Endodermal cell (in vitro differentiated cells): ENCODE measurements around the gene ZFYVE19. TPM values are rescaled to one million over a fixed set of nuclear protein-coding genes. Genes with fewer than 3 reads are reported as not detected.

Experiments
- DNase-seq: peaks from one replicate; pipeline ENCODE4 v3.0.0-alpha.2; 2017
- H3K27ac ChIP-seq: 2 replicates; pipeline ENCODE4 v1.5.1; 2013; ENCODE audit warnings: mild to moderate bottlenecking, low read depth, low read length, moderate library complexity
- H3K27me3 ChIP-seq: 2 replicates; pipeline ENCODE4 v1.6.1; 2013; ENCODE audit warnings: mild to moderate bottlenecking, low read length, moderate library complexity; ENCODE audit not compliant: insufficient read depth, control insufficient read depth, poor library complexity, severe bottlenecking
- H3K36me3 ChIP-seq: 2 replicates; pipeline ENCODE4 v1.7.0; 2013; ENCODE audit warnings: mild to moderate bottlenecking, low read length, moderate library complexity; ENCODE audit not compliant: control insufficient read depth, insufficient read depth
- H3K4me1 ChIP-seq: one replicate; pipeline ENCODE4 v1.7.0; 2013; ENCODE audit warnings: low read length; ENCODE audit not compliant: control insufficient read depth, insufficient read depth
- H3K4me3 ChIP-seq: 2 replicates; pipeline ENCODE4 v1.5.1; 2013; ENCODE audit warnings: mild to moderate bottlenecking, low read length, moderate library complexity
- H3K9ac ChIP-seq: 2 replicates; pipeline ENCODE4 v1.6.1; 2013; ENCODE audit warnings: mild to moderate bottlenecking, low read length, moderate library complexity; ENCODE audit not compliant: poor library complexity, severe bottlenecking; ENCODE audit errors: extremely low read depth
- H3K9me3 ChIP-seq: 2 replicates; pipeline ENCODE4 v1.6.1; 2013; ENCODE audit warnings: mild to moderate bottlenecking, low read length, moderate library complexity; ENCODE audit not compliant: control insufficient read depth
- H3K27ac Mint-ChIP-seq: 2 replicates; pipeline ENCODE4 v1.8.0; 2020; ENCODE audit warnings: mixed read lengths
- H3K27me3 Mint-ChIP-seq: 2 replicates; pipeline ENCODE4 v1.8.0; 2021; ENCODE audit warnings: mild to moderate bottlenecking, mixed read lengths; ENCODE audit not compliant: insufficient read depth
- H3K36me3 Mint-ChIP-seq: 2 replicates; pipeline ENCODE4 v1.8.0; 2020; ENCODE audit warnings: low read depth, mixed read lengths
- H3K4me1 Mint-ChIP-seq: 2 replicates; pipeline ENCODE4 v1.8.0; 2020; ENCODE audit warnings: mixed read lengths
- H3K4me3 Mint-ChIP-seq: 2 replicates; pipeline ENCODE4 v1.8.0; 2020; ENCODE audit warnings: mild to moderate bottlenecking, moderate library complexity, mixed read lengths
- H3K9me3 Mint-ChIP-seq: 2 replicates; pipeline ENCODE4 v1.8.0; 2020; ENCODE audit warnings: mild to moderate bottlenecking, mixed read lengths
- WGBS, 2 experiments: methylation state at CpG; one replicate each; pipeline versions ENCODE4 v1.1.5 to v1.1.7; 2013; ENCODE audit warnings: missing lambda C conversion rate in 2 of 2, mixed read lengths in 1 of 2; ENCODE audit not compliant: insufficient coverage in 1 of 2, insufficient read length in 1 of 2; 5-methylcytosine and 5-hydroxymethylcytosine counted together
- total RNA-seq, 2 donors: library from RNA; stranded (reverse); fragmentation: NEBNext Ultra II Directional in 1 of 2; extraction: Animal tissue kit (Norgen Biotek cat#: 25700) in 1 of 2; gene quantifications; 2 replicates in 1 of 2; 3 replicates in 1 of 2; pipeline ENCODE4 v1.2.1, GENCODE V29; 2021
- TF ChIP-seq, protein P1 (sequence below): fragments of 200-600 bp; sonication (generic); conservative IDR thresholded peaks from 2 replicates; pipeline ENCODE4 v1.5.0; 2021; ENCODE audit warnings: antibody characterized with exemption, mild to moderate bottlenecking

ZFYVE19 gene
- total RNA-seq, 2 donors from 2014 or later, result 15.6 to 15.9 TPM

DNA sequence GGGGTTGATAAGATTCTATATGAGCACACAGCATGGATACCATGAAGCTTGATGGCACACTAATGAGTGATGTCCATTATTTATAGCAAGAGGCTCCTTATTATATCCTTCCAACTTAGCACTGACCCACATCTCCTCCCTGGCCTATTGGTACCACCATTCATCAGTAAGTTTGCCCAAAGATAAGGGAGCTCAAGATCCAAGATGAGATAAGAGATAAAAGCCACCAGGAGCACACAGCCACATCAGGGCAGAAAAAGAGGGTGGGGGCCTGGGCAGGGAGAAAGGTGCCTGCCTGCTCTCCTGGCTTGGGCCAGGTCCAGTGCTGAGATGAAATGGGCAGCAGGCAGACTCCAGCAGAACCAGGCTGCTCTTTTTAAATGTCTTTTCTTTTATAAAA lies 26.0 kb downstream of the ZFYVE19 start:
- TF ChIP-seq, protein P1, sequence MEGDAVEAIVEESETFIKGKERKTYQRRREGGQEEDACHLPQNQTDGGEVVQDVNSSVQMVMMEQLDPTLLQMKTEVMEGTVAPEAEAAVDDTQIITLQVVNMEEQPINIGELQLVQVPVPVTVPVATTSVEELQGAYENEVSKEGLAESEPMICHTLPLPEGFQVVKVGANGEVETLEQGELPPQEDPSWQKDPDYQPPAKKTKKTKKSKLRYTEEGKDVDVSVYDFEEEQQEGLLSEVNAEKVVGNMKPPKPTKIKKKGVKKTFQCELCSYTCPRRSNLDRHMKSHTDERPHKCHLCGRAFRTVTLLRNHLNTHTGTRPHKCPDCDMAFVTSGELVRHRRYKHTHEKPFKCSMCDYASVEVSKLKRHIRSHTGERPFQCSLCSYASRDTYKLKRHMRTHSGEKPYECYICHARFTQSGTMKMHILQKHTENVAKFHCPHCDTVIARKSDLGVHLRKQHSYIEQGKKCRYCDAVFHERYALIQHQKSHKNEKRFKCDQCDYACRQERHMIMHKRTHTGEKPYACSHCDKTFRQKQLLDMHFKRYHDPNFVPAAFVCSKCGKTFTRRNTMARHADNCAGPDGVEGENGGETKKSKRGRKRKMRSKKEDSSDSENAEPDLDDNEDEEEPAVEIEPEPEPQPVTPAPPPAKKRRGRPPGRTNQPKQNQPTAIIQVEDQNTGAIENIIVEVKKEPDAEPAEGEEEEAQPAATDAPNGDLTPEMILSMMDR, result no peak
- peaks cover 4% of the 10 kb centered on the region for H3K36me3 Mint-ChIP-seq
- Histone ChIP-seq H3K4me1 (no peaks in the 10 kb centered on the region), H3K9ac (no peak overlapping the region), H3K4me3 (no peak overlapping the region), H3K27me3 (no peaks in the 10 kb centered on the region), H3K9me3 (no peaks in the 10 kb centered on the region), H3K36me3 (no peaks in the 10 kb centered on the region), H3K27ac (no peak overlapping the region)
- H3K4me1 Mint-ChIP-seq, result peaks cover 5% of the 10 kb centered on the region
- H3K4me3 Mint-ChIP-seq, result no peak overlapping the region
- no peaks in the 10 kb centered on the region for H3K9me3 Mint-ChIP-seq
- no peak overlapping the region for H3K27ac Mint-ChIP-seq
- H3K27me3 Mint-ChIP-seq, result no peaks in the 10 kb centered on the region
- DNase-seq, result no peak

DNA sequence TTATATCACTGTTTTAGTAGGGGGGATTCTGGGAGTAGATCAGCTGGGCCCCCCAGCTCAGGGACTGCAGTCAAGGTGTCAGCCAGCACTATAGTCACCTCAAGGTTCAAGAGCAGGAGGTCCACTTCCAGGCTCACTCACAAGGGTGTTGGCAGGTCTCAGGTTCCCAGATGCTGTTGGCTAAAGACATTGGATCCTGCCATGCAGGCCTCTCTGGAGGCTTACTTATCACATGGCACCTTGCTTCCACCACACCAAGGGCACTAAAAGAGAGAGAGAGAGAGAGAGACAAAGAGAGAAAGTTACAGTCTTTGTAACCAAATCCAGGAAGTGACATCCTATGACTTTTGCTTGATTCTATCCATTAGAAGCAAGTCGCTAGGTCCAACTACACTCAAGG lies 29.1 kb downstream of the ZFYVE19 start:
- H3K27ac ChIP-seq, result no peak overlapping the region
- H3K9me3 ChIP-seq, result no peaks in the 10 kb centered on the region
- peaks cover 4% of the 10 kb centered on the region for H3K4me1 Mint-ChIP-seq
- TF ChIP-seq, protein P1, result no peak
- H3K9me3 Mint-ChIP-seq, result no peaks in the 10 kb centered on the region
- H3K36me3 Mint-ChIP-seq, result peaks cover 7% of the 10 kb centered on the region
- H3K27me3 Mint-ChIP-seq, result no peaks in the 10 kb centered on the region
- no peak overlapping the region for H3K4me3 Mint-ChIP-seq
- H3K36me3 ChIP-seq, result no peaks in the 10 kb centered on the region
- no peak overlapping the region for H3K9ac ChIP-seq
- no peak overlapping the region for H3K27ac Mint-ChIP-seq
- H3K27me3 ChIP-seq, result no peaks in the 10 kb centered on the region
- WGBS, 2 experiments, result 91 to 100% methylated on average over 1 of the region's 1 CpG
- no peak for DNase-seq
- no peak overlapping the region for H3K4me3 ChIP-seq
- H3K4me1 ChIP-seq, result no peaks in the 10 kb centered on the region

DNA sequence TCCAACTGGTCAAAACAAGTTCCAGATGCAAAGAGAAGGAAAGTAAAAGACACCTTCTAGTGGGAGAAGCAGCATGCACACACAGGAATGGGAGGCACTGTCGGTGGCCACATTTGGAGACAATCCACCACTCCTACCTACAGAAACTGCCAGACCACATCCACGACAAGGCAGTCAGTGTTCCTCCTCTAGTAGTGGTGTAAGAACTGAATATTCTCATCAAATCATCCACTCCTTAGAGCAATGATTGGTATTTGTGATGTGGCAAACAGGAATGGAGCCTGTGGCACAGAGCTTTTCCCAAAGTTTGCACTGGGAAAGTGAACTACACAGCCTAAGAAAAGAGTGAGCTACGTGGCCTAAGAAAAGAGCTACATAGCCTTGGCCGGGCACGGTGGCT lies 31.9 kb downstream of the ZFYVE19 start:
- Mint-ChIP-seq H3K36me3 (peaks cover 3% of the 10 kb centered on the region), H3K4me1 (no peaks in the 10 kb centered on the region), H3K27ac (no peak overlapping the region), H3K9me3 (no peaks in the 10 kb centered on the region), H3K27me3 (no peaks in the 10 kb centered on the region), H3K4me3 (no peak overlapping the region)
- WGBS, 2 experiments, result 83 to 89% methylated on average over 1 to 4 of the region's 5 CpGs
- H3K9ac ChIP-seq, result no peak overlapping the region
- no peaks in the 10 kb centered on the region for H3K4me1 ChIP-seq
- H3K4me3 ChIP-seq, result no peak overlapping the region
- no peak for DNase-seq
- H3K9me3 ChIP-seq, result no peaks in the 10 kb centered on the region
- H3K27me3 ChIP-seq, result peaks cover 19% of the 10 kb centered on the region
- TF ChIP-seq, protein P1, result no peak
- H3K36me3 ChIP-seq, result no peaks in the 10 kb centered on the region
- H3K27ac ChIP-seq, result no peak overlapping the region
